Tibial nerve (tissue), 4 donors: ENCODE data around the gene DLGAP1.

Source experiments
- CTCF ChIP-seq, 5 experiments: fragments of 200-600 bp in 3 of 5; fragments of 450-650 bp in 2 of 5; sonication (generic) in 3 of 5; IDR thresholded peaks; one replicate each; pipeline ENCODE4 v1.5.1; 2016 to 2019; ENCODE audit warnings: antibody characterized with exemption in 5 of 5, mild to moderate bottlenecking in 3 of 5, moderate library complexity in 2 of 5
- EP300 ChIP-seq, 2 donors: sonication (generic); formaldehyde crosslinking; IDR thresholded peaks; one replicate each; pipeline ENCODE4 v1.6.1; 2017; ENCODE audit warnings: antibody characterized with exemption in 2 of 2, mild to moderate bottlenecking in 1 of 2
- POLR2A ChIP-seq, 2 donors: fragments of 450-650 bp; IDR thresholded peaks; one replicate each; pipeline ENCODE4 v1.6.1; 2017; ENCODE audit warnings: antibody characterized with exemption in 2 of 2, mild to moderate bottlenecking in 2 of 2, moderate library complexity in 2 of 2

GRCh38 chr18:4107049-4107467 is 348.0 kb downstream of the DLGAP1 start:
- TF ChIP-seq CTCF (IDR thresholded peaks at IDR 0.05): no peak
- TF ChIP-seq POLR2A (IDR thresholded peaks at IDR 0.05): no peak
- no peak for TF ChIP-seq EP300 (IDR thresholded peaks at IDR 0.05)
